SK-N-SH treated with all-trans-retinoic acid at 6 μM for 48 hours (cell line): ENCODE measurements around the gene DOC2A.
A peak's percentile ranks its signal among the peaks of the same experiment; 100 is the strongest.
"Not testable (repeated sequence)": the region's sequence is repeated elsewhere in the genome, so short reads cannot be mapped to it uniquely, and the experiment has no call there.

Experiments
- ATAC-seq: fragments of 200-7000 bp; cut with Tn5 transposase; 3 replicates; pipeline ENCODE4 v1.9.1; 2020; ENCODE audit warnings: mild to moderate bottlenecking, moderate library complexity
- ARNTL ChIP-seq: fragments of 450-650 bp; formaldehyde crosslinking; IDR thresholded peaks from 2 replicates; pipeline ENCODE4 v1.5.0; 2020; ENCODE audit warnings: low read depth, mild to moderate bottlenecking, moderate library complexity, borderline replicate concordance
- CSDC2 ChIP-seq: fragments of 250-450 bp; sonication (Bioruptor Pico); IDR thresholded peaks from 2 replicates; pipeline ENCODE4 v1.5.0; 2020; ENCODE audit warnings: mild to moderate bottlenecking, moderate library complexity
- ESRRG ChIP-seq: fragments of 250-450 bp; sonication (Bioruptor Pico); IDR thresholded peaks from 2 replicates; pipeline ENCODE4 v1.6.1; 2021; ENCODE audit warnings: mild to moderate bottlenecking
- GLIS3 ChIP-seq: fragments of 250-450 bp; sonication (Bioruptor Pico); IDR thresholded peaks from 2 replicates; pipeline ENCODE4 v1.5.0; 2020; ENCODE audit warnings: mild to moderate bottlenecking, moderate library complexity
- ISL1 ChIP-seq: fragments of 250-450 bp; sonication (Bioruptor Pico); IDR thresholded peaks from 2 replicates; pipeline ENCODE4 v2.1.2; 2022; ENCODE audit warnings: mild to moderate bottlenecking, moderate library complexity
- OSR1 ChIP-seq: fragments of 250-450 bp; sonication (Bioruptor Pico); IDR thresholded peaks from 2 replicates; pipeline ENCODE4 v1.8.0; 2022; ENCODE audit warnings: moderate library complexity, mild to moderate bottlenecking, inconsistent platforms
- RARB ChIP-seq: fragments of 250-450 bp; sonication (Bioruptor Pico); IDR thresholded peaks from 2 replicates; pipeline ENCODE4 v1.8.0; 2021; ENCODE audit warnings: mild to moderate bottlenecking, moderate library complexity
- SNAI2 ChIP-seq: fragments of 250-450 bp; sonication (Bioruptor Pico); IDR thresholded peaks from 2 replicates; pipeline ENCODE4 v1.5.0; 2020; ENCODE audit warnings: mild to moderate bottlenecking, moderate library complexity
- TCF4 ChIP-seq: fragments of 250-450 bp; sonication (Bioruptor Pico); IDR thresholded peaks from 2 replicates; pipeline ENCODE4 v1.8.0; 2021; ENCODE audit warnings: mild to moderate bottlenecking, moderate library complexity, borderline replicate concordance
- ZFP3 ChIP-seq: fragments of 250-450 bp; sonication (Bioruptor Pico); IDR thresholded peaks from 2 replicates; pipeline ENCODE4 v1.5.0; 2020; ENCODE audit warnings: mild to moderate bottlenecking, moderate library complexity
- ZFP30 ChIP-seq: fragments of 450-650 bp; formaldehyde crosslinking; IDR thresholded peaks from 2 replicates; pipeline ENCODE4 v1.5.0; 2022; ENCODE audit warnings: mild to moderate bottlenecking, moderate library complexity
- ZNF8 ChIP-seq: fragments of 450-650 bp; formaldehyde crosslinking; IDR thresholded peaks from 2 replicates; pipeline ENCODE4 v1.5.0; 2020; ENCODE audit warnings: mild to moderate bottlenecking, moderate library complexity
- TF ChIP-seq, protein P1 (sequence below): fragments of 250-450 bp; sonication (Bioruptor Pico); IDR thresholded peaks from 2 replicates; pipeline ENCODE4 v1.5.0; 2020; ENCODE audit warnings: mild to moderate bottlenecking, moderate library complexity
- TF ChIP-seq, protein P2 (sequence below): fragments of 250-450 bp; sonication (Bioruptor Pico); IDR thresholded peaks from 2 replicates; pipeline ENCODE4 v1.5.1; 2021; ENCODE audit warnings: mild to moderate bottlenecking, moderate library complexity
- TF ChIP-seq, protein P3 (sequence below): fragments of 250-450 bp; sonication (Bioruptor Pico); IDR thresholded peaks from 2 replicates; pipeline ENCODE4 v1.8.0; 2021; ENCODE audit warnings: low read depth, mild to moderate bottlenecking, moderate library complexity, borderline replicate concordance
- TF ChIP-seq, protein P4 (sequence below): fragments of 250-450 bp; sonication (Bioruptor Pico); IDR thresholded peaks from 2 replicates; pipeline ENCODE4 v1.8.0; 2020; ENCODE audit warnings: mild to moderate bottlenecking, moderate library complexity, borderline replicate concordance
- TF ChIP-seq, protein P5 (sequence below): fragments of 250-450 bp; sonication (Bioruptor Pico); IDR thresholded peaks from 2 replicates; pipeline ENCODE4 v1.5.1; 2020; ENCODE audit warnings: low read depth, mild to moderate bottlenecking, moderate library complexity

The DOC2A gene

DNA sequence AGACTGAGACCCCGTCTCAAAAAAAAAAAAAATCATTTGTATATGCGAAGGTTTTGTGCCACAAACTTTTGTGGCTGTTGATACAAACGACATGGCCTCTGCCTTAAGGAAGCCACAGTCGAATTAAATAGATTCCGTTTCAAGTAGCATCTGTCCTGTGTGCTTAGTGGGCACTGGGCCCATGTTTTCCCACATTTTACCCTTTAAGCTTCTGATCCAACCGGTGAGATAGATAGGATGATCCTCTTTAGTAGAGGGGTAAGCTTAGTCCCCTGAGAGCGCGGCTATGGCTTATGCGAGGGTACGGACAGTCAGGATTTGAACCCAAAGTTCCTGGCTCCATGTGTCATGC is 49.7 kb downstream of the DOC2A start:
- no peak for ATAC-seq
- TF ChIP-seq, protein P1, sequence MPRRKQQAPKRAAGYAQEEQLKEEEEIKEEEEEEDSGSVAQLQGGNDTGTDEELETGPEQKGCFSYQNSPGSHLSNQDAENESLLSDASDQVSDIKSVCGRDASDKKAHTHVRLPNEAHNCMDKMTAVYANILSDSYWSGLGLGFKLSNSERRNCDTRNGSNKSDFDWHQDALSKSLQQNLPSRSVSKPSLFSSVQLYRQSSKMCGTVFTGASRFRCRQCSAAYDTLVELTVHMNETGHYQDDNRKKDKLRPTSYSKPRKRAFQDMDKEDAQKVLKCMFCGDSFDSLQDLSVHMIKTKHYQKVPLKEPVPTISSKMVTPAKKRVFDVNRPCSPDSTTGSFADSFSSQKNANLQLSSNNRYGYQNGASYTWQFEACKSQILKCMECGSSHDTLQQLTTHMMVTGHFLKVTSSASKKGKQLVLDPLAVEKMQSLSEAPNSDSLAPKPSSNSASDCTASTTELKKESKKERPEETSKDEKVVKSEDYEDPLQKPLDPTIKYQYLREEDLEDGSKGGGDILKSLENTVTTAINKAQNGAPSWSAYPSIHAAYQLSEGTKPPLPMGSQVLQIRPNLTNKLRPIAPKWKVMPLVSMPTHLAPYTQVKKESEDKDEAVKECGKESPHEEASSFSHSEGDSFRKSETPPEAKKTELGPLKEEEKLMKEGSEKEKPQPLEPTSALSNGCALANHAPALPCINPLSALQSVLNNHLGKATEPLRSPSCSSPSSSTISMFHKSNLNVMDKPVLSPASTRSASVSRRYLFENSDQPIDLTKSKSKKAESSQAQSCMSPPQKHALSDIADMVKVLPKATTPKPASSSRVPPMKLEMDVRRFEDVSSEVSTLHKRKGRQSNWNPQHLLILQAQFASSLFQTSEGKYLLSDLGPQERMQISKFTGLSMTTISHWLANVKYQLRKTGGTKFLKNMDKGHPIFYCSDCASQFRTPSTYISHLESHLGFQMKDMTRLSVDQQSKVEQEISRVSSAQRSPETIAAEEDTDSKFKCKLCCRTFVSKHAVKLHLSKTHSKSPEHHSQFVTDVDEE (CRISPR knock-in tag): no peak
- TF ChIP-seq, protein P2, sequence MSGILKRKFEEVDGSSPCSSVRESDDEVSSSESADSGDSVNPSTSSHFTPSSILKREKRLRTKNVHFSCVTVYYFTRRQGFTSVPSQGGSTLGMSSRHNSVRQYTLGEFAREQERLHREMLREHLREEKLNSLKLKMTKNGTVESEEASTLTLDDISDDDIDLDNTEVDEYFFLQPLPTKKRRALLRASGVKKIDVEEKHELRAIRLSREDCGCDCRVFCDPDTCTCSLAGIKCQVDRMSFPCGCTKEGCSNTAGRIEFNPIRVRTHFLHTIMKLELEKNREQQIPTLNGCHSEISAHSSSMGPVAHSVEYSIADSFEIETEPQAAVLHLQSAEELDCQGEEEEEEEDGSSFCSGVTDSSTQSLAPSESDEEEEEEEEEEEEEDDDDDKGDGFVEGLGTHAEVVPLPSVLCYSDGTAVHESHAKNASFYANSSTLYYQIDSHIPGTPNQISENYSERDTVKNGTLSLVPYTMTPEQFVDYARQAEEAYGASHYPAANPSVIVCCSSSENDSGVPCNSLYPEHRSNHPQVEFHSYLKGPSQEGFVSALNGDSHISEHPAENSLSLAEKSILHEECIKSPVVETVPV: no peak
- TF ChIP-seq GLIS3 (CRISPR knock-in tag): no peak
- TF ChIP-seq ISL1 (CRISPR knock-in tag): no peak
- TF ChIP-seq, protein P3, sequence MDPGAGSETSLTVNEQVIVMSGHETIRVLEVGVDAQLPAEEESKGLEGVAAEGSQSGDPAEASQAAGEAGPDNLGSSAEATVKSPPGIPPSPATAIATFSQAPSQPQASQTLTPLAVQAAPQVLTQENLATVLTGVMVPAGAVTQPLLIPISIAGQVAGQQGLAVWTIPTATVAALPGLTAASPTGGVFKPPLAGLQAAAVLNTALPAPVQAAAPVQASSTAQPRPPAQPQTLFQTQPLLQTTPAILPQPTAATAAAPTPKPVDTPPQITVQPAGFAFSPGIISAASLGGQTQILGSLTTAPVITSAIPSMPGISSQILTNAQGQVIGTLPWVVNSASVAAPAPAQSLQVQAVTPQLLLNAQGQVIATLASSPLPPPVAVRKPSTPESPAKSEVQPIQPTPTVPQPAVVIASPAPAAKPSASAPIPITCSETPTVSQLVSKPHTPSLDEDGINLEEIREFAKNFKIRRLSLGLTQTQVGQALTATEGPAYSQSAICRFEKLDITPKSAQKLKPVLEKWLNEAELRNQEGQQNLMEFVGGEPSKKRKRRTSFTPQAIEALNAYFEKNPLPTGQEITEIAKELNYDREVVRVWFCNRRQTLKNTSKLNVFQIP (CRISPR knock-in tag): no peak
- no peak for TF ChIP-seq ZFP3 (CRISPR knock-in tag)
- TF ChIP-seq CSDC2 (CRISPR knock-in tag): no peak

DNA sequence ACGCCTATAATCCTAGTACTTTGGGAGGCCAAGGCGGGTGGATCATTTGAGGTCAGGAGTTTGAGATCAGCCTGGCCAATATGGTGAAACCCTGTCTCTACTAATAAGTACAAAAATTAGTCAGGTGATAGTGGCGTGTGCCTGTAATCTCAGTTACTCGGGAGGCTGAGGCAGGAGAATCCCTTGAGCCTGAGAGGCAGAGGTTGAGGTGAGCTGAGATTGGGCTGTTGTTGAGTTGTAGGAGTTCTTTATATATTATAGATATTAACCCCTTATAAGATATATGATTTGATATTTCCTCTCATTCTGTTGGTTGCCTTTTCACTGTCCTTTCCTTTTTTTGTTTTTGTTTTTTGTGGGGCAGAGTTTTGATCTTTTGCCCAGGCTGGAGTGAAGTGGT is 51.0 kb downstream of the DOC2A start:
- TF ChIP-seq ZFP3 (CRISPR knock-in tag): peak; percentile 64; the same call in 1 of the 2 replicates
- TF ChIP-seq, all 23 proteins: peak for 1; not testable (repeated sequence) for 22
- not testable (repeated sequence) for ATAC-seq

DNA sequence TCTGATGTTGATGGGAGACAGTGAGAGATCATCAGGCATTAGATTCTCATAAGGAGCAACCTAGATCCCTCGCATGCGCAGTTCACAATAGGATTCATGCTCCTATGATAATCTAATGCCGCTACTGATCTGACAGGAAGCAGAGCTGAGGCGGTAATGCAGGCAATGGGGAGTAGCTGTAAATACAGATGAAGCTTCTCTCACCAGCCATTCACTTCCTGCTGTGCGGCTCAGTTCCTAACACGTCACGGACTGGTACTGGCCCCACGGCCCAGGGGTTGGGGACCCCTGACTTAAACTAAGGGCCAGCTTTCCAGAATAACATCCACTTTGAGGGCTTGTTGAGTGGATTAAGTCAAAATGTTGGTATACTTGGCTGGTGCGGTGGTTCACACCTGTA is 51.5 kb downstream of the DOC2A start:
- no peak for ATAC-seq
- TF ChIP-seq ARNTL (CRISPR knock-in tag) (no peak), OSR1 (CRISPR knock-in tag) (no peak), RARB (CRISPR knock-in tag) (no peak), SNAI2 (CRISPR knock-in tag) (no peak), ISL1 (CRISPR knock-in tag) (no peak)
- TF ChIP-seq, protein P4, sequence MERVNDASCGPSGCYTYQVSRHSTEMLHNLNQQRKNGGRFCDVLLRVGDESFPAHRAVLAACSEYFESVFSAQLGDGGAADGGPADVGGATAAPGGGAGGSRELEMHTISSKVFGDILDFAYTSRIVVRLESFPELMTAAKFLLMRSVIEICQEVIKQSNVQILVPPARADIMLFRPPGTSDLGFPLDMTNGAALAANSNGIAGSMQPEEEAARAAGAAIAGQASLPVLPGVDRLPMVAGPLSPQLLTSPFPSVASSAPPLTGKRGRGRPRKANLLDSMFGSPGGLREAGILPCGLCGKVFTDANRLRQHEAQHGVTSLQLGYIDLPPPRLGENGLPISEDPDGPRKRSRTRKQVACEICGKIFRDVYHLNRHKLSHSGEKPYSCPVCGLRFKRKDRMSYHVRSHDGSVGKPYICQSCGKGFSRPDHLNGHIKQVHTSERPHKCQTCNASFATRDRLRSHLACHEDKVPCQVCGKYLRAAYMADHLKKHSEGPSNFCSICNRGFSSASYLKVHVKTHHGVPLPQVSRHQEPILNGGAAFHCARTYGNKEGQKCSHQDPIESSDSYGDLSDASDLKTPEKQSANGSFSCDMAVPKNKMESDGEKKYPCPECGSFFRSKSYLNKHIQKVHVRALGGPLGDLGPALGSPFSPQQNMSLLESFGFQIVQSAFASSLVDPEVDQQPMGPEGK: no peak
- TF ChIP-seq, protein P5, sequence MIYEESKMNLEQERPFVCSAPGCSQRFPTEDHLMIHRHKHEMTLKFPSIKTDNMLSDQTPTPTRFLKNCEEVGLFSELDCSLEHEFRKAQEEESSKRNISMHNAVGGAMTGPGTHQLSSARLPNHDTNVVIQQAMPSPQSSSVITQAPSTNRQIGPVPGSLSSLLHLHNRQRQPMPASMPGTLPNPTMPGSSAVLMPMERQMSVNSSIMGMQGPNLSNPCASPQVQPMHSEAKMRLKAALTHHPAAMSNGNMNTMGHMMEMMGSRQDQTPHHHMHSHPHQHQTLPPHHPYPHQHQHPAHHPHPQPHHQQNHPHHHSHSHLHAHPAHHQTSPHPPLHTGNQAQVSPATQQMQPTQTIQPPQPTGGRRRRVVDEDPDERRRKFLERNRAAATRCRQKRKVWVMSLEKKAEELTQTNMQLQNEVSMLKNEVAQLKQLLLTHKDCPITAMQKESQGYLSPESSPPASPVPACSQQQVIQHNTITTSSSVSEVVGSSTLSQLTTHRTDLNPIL (CRISPR knock-in tag): no peak

DNA sequence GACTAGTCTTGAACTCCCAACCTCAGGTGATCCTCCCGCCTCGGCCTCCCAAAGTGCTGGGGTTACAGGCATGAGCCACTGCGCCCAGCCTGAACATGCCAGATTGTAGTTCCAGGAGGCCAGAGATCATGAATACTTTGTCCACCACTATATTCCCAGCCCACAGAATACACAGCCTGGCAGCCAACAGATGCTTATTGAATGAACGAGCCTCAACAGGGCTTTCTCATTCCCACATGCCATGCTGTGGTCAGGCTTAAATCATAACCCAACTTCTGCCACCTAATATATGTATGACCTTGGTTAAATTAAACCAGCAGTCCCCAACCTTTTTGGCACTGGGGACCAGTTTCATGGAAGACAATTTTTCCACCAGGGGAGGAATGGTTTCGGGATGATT is 52.1 kb downstream of the DOC2A start:
- ATAC-seq: no peak
- TF ChIP-seq GLIS3 (CRISPR knock-in tag) (no peak), ZFP3 (CRISPR knock-in tag) (no peak), RARB (CRISPR knock-in tag) (no peak), ARNTL (CRISPR knock-in tag) (no peak), CSDC2 (CRISPR knock-in tag) (no peak), ZNF8 (CRISPR knock-in tag) (no peak), ZFP30 (CRISPR knock-in tag) (no peak), ESRRG (CRISPR knock-in tag) (no peak), TCF4 (CRISPR knock-in tag) (no peak), SNAI2 (CRISPR knock-in tag) (no peak), ISL1 (CRISPR knock-in tag) (no peak)
- TF ChIP-seq, protein P4: no peak
- TF ChIP-seq, protein P1 (CRISPR knock-in tag): no peak
- TF ChIP-seq, protein P5 (CRISPR knock-in tag): no peak
- TF ChIP-seq, protein P3 (CRISPR knock-in tag): no peak
